GM21447 (cell line): ENCODE measurements around the gene MPDZ.
"Not testable (repeated sequence)": the region's sequence is repeated elsewhere in the genome, so short reads cannot be mapped to it uniquely, and the experiment has no call there.

Experiments used
- ATAC-seq: cut with Tn5 transposase; IDR thresholded peaks from one replicate; pipeline ENCODE4 v1.9.1; 2021; ENCODE audit not compliant: unreplicated experiment

The MPDZ gene

GRCh38 chr9:13266167-13266566 is 13.3 kb downstream of the MPDZ start:
- ATAC-seq = no peak

GRCh38 chr9:13264788-13265187 is 14.7 kb downstream of the MPDZ start:
- ATAC-seq = no peak

- ATAC-seq = no peak
Observed at GRCh38 chr9:13263511-13263910, 16.0 kb downstream of the MPDZ start.

GRCh38 chr9:13252852-13253251 is 26.6 kb downstream of the MPDZ start:
- no peak for ATAC-seq

GRCh38 chr9:13244181-13244580 is 35.3 kb downstream of the MPDZ start:
- ATAC-seq = no peak

GRCh38 chr9:13241283-13241682 is 38.2 kb downstream of the MPDZ start:
- ATAC-seq = no peak

- no peak for ATAC-seq
Observed at GRCh38 chr9:13239660-13240059, 39.8 kb downstream of the MPDZ start.

GRCh38 chr9:13239208-13239607 is 40.3 kb downstream of the MPDZ start:
- no peak for ATAC-seq

- no peak for ATAC-seq
Observed at GRCh38 chr9:13234932-13235331, 44.6 kb downstream of the MPDZ start.

- ATAC-seq = no peak
Observed at GRCh38 chr9:13228431-13228830, 51.1 kb downstream of the MPDZ start.

GRCh38 chr9:13224366-13224765 is 55.1 kb downstream of the MPDZ start:
- ATAC-seq = no peak

- not testable (repeated sequence) for ATAC-seq
Observed at GRCh38 chr9:13222733-13223132, 56.8 kb downstream of the MPDZ start.

- no peak for ATAC-seq
Observed at GRCh38 chr9:13221741-13222140, 57.8 kb downstream of the MPDZ start.

- no peak for ATAC-seq
Observed at GRCh38 chr9:13220837-13221236, 58.7 kb downstream of the MPDZ start.

GRCh38 chr9:13215791-13216554 is 63.5 kb downstream of the MPDZ start:
- ATAC-seq = no peak

- no peak for ATAC-seq
Observed at GRCh38 chr9:13213998-13214397, 65.5 kb downstream of the MPDZ start.

- no peak for ATAC-seq
Observed at GRCh38 chr9:13213337-13213736, 66.2 kb downstream of the MPDZ start.

GRCh38 chr9:13210306-13210705 is 69.2 kb downstream of the MPDZ start:
- ATAC-seq = no peak

- ATAC-seq = no peak
Observed at GRCh38 chr9:13209498-13209897, 70.0 kb downstream of the MPDZ start.

GRCh38 chr9:13205824-13206223 is 73.7 kb downstream of the MPDZ start:
- no peak for ATAC-seq

GRCh38 chr9:13190040-13190439 is 89.5 kb downstream of the MPDZ start:
- no peak for ATAC-seq

GRCh38 chr9:13189362-13189761 is 90.1 kb downstream of the MPDZ start:
- no peak for ATAC-seq

- ATAC-seq = no peak
Observed at GRCh38 chr9:13186774-13187173, 92.7 kb downstream of the MPDZ start.
